NCI-H510A treated with DMSO at 0.1 percent for 48 hours (cell line): Measurements from ENCODE around the gene TBC1D8.

Source experiments
- DNase-seq: peaks from one replicate; lab custom pipeline; 2025; lab: John Stamatoyannopoulos, UW

Gene TBC1D8

DNA sequence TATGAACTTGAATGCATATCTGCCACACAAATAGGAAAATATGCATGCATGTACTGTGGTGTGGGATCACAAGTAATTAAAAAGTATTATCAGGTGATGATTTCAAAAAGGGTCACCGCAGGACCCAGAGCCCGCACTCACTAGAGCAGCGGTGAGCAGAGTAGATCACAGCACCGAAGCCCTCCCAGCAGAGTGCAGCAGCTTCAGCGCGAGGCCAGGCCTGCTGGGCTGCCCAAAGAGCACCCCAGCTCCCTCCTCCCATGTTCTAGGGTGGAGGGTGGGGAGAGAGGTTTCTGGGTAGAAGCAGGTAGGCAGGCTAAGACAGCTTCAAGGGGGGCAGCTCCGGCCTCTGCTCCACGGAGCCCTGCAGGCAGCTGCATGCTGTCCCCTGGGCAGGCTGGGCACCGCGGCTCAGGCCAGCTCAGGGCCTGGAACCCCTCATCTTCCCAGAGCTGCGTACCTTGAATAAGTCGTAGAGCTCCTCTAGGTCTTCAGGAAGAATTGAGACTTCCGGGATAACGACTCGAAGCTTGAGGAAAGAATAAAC is 124.2 kb downstream of the TBC1D8 start:
- no peak for DNase-seq

DNA sequence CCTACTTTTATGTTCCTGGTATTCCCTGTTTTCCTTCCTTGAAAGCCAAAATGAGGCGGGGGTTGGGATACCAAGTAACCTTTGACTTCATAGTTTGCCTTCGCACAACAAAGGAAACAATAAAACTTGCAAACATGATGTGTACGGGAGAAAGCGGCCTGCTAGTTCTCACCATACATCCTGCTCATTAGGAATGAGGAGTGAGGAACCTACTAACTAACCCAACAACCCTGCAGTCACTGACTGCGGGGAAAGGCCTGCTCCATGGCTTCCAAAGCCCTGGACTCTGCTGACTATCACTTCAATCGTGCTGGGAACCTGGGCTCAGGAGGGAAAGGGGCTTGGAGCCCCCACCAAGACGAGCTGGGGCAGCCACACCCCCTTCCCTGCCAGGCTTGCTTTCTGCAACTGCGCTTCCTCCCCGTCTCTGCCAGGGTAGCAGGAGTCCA is 124.9 kb downstream of the TBC1D8 start:
- DNase-seq, result no peak

DNA sequence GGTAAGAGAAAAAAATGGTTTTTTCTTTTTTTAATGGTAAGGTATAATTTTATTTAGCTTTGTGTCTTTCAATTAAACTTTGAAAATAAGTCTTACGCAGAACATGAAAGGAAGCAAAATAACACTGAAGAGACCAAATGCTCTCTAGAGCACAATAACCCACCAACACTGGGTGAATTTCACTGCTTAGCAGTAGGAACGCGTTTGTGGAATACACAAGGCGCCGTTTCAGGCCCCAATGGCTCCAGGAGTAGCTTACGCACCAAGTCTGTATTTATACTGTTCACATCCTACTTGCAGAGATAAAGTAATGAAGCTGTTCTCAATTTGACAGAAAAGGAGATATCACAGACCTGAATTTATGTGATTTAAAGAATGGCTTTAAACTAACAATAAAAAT is 125.6 kb downstream of the TBC1D8 start:
- DNase-seq, result no peak

DNA sequence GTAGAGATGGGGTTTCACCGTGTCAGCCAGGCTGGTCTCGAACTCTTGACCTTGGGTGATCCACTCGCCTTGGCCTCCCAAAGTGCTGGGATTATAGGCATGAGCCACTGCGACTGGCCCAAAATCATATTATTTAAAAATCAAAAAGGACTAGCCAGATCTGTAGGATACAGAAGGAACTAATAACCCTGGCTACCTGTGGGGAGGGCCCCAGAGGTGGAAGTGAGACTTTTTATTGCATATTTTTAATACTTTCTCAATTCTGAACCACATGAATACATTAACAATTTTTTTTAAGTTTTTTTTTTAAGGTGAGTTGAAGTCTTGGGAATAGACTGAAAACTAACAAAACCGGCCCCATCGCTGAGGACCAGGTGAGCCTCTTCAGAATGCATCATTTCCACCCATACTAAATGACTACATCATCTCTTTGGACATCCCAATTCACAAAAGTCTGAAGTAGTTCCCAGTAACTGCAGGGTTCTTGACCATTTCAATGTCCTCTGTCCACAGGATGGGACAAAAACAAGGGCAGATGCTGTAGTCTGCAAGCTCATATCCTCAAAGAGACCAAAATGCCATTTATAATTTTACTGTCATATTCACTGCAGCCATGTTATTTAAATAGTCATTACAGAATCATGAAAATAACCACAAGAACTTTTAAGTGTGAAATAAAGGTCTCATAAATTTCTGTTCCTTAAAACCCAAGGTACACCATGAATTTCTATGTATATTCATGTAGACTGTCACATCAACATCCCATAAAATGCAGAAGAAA is 127.7 kb downstream of the TBC1D8 start:
- no peak for DNase-seq

DNA sequence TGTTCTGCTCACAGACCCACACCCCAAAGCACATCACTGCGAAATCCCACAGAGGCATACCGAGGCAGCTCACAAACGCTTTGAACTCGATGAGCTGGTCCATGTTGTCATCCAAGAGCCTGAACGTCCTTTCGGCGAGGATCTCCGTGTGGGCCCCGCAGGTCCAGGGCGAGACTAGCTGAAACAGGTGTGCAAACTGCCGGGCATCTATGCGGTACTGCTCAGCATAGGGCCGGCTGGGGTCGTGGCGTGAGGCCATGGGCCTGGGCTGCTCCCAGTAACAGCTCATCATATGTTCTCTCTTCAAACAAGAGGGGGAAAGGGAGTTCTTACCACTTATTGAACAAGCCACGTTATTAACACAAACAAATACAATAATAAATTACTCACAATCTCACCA is 129.0 kb downstream of the TBC1D8 start:
- no peak for DNase-seq

DNA sequence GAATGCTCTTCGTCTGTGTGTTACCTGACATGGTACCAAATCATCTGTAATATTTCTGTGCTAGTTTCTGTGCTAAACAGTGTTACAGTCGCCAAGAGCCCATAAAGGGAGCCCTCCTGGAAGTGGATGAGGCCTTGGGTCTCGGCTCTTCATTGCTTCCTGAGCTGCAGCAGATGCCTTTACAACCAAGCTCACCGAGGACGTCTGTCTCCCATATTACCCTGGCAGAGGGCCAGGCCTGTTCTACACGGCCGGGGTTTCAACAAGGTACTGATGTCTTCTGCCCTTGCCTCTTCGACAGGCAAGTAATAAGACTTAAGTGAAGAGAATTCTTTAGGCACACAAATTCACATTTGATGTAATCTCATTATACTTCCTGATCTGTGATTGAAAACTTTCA is 132.2 kb downstream of the TBC1D8 start:
- no peak for DNase-seq

DNA sequence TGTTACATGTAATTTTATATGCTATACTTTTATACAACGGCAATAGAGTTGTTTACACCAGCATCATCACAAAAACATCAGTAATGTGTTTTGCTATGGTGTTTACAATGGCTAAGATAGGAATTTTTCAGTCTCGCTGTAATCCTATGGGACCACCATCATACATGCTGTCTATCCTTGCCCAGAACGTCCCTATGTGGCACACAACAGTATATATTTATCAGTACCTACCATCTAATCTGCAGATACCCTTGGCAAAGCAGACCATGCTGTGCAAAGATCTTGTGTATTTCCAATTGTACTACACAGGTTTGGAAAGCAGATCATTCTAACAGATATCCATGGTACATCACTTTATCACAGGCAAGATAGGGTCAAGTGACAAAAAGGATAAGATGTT is 133.8 kb downstream of the TBC1D8 start:
- no peak for DNase-seq

DNA sequence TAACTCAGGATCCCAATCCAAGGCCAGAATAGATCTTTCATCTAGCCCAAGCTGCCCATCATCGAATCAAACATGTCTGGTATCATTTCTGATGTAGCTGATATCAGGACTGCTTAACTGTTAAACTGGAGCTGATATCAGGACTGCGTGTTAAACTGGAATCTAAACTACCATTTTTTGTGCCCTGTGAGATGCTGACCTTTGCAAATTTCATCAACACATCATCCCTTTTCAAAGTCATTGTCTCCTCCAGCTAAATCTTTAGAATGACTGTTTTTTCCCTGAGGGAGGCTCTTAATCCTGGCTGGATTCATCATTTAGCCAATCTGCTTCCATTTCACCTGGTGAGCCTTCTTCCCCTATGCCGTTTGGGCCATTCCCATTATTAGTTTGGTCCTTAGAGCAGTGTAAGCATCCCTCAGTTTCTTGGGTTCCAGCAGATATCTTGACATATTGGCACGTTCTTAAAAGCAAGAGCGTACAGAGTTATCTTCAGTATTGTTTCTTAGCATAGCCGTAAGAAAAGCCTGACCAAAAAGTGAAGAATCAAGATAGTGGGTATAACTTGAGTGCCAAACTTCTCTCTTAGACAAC is 136.8 kb downstream of the TBC1D8 start:
- DNase-seq, result no peak

DNA sequence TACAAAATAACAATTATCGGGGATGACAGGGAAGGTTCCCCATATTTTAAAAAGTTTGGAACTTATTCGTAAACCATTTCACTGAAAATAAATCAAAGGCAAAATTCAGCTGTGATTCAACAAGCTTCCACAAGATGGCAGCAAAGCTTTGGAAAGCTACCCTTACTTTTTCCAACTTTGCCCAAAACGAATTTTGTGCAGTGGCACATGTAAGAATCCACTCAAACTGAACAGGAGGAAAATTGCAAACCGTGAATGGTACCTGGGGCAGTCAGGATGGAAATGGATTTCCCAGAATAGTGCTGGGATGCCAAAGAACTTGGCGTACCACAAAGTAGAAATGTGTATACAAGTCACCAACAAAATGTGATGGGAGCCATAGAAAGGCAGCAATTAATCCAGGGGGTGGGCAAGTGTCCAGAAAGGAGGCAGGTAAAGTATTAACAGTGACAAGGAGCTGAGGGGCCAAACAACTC is 138.4 kb downstream of the TBC1D8 start:
- peak; percentile 45 for DNase-seq

DNA sequence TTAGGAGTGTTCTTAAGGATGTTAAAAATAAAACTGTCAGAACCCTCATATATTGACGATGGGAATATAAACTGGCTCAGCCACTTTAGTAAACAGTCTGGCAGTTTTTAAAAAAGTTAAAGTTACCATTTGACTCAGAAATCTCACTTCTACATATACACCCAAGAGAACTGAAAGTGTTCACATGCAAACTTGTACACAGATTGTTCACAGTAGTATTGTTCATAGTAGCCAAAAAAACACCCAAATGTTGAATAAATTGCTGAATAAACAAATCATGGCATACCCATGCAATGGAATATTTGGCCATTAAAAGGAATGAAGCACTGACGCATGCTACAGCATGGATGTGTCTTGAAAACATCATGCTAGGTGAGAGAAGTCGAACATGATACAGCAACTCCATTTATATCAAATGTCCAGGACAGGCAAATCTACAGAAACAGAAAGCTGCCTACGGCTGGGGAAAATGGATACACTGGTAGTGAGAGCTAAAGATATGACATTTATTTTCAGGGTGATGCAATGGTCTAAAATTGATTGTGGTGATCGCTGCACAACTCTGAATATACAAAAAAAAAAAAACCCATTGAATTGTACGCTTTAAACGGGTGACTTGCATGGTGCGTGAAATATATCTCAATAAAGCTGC is 139.0 kb downstream of the TBC1D8 start:
- DNase-seq, result no peak

DNA sequence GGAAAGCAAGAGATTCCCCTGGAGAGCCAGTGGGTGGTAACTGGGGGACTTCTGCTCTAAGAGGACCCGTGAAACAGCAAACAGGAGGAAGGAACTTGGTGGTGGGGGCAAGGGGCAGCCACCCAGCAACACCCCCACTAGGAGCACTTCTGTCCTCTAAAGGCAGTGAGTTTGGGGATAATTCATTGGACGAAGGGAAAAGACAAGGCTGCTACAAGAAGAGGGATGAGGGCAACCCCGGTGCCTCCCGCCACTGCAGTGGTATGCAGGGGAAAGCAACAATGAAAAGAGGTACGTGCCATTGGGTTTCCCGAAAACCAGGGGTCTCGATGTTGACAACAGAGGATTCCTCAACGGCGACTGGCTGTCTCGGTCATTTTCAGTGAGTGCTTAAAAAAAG is 140.0 kb downstream of the TBC1D8 start:
- no peak for DNase-seq

DNA sequence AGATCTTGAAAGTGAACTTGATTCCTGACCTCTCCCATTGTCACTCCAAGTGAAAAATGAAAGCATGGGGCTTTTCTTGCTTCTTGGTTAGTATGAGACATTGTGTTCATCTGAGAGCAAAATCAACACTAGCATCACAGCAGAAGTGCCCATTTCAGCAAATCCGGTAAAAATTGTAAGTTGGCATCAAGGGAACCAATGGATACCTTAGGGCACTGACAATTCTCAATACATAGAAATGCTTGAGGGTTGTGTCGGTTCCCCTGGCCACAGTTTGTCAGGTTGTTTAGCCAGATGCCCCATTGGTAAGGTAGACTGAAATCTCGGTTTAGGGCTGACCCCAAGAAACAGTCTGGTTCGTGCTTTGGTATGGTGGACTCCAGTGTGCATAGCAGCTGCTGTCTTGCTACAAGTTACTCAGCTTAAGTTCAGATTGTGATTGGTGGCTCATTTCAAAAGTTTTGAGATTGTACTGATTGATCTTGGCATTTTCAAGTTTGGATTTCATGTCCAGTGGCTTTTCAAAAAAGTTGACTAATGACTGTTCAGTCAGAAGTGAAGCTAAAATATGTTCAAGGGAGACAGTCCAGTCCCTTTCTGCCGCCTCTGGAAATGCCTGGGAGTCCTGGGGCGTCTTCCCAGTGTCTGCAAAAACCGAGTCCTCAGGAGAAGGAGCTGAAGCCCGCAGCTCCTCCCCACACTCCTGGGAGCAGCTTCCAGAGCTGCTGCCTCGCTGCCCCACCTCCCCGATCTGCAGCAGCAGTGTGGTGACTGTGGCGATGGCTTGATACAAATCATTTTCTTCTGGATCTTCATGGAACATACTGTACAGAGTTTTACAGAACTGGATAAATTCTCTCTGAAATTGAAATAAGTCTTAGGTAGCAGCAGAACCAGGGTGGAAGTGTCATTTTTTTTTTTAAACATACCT is 143.5 kb downstream of the TBC1D8 start:
- DNase-seq, result no peak

DNA sequence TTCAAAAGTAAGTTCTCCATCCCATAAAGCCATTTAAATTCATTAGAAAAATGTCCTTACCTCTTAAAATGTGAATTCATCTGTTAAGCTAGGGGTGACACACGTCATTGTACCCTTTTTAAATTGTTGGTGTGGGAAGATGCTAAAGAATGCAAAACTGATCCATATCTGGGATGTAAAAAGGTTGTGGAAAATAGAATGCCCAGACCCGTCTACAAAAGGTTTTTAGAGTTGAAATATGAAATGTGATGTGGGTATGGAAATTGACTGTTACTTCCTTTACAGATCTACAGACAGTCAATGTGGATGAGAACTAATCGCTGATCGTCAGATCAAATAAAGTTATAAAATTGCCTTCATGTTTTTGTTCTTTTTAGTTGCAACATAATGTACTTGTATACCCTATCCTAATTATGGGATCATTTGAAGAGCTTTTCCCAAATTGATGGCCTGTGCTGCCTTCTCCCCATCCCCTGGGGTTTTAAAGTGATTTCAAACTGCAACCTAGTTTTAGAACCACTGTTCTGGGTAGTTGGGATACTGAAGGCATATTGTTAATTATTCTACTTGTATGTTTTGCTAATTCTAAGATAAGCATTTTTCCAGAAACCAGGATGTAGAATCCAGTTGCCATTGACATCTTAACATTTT is 145.0 kb downstream of the TBC1D8 start:
- no peak for DNase-seq

DNA sequence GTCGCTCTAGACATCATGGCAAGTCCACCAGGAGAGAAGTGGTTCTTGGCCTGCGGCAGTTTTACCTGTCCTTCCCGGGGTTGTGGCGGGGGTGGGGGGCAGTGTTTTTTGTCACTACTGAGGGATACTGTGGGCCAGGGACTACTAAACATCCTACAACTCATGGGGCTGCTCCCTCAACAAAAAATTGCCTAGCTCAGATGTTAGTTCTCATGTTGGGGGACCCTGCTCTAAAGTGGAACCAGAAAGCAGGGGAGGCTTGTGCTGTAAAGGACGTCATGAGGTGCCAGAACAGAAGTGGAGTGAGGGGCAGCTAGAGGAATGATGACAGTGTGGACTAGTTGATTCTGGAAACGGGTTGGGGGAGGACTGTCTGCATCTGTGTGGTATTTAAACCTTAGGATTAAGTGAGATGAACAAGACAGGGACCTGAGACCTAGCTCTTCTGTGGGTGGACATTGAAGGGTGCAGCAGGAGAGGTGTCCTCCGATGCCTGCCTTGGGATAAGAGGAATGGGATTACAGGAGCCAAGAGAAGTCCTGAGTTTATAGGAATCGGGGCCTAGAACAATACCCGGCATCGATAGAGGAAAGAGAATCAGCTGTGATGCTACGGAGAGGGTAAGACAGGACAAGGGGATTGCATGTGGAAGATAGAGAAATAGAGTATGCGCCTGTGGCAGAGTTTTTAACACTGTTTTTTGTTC is 146.4 kb downstream of the TBC1D8 start:
- no peak for DNase-seq

DNA sequence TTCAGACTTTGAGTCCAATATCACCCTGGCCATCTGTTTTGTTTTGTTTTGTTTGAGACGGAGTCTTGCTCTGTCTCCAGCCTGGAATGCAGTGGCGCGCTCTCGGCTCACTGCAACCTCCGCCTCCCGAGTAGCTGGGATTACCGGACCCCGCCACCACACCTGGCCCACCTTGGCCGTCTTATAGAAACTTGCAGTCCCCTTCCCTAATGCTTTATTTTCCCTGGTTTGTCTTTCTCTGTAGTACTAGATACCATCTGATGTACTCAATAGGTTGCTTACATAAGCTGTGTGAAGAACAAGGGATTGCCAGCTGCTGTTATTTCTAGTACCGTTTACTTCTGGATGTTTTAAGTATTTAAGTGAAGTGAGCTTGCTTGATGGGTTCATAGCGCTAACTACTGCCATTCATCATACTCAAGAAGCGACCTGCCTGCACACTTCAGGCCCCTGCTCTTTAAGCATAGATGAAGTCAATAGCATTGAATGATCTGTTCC is 147.9 kb downstream of the TBC1D8 start:
- peak; percentile 8 for DNase-seq

DNA sequence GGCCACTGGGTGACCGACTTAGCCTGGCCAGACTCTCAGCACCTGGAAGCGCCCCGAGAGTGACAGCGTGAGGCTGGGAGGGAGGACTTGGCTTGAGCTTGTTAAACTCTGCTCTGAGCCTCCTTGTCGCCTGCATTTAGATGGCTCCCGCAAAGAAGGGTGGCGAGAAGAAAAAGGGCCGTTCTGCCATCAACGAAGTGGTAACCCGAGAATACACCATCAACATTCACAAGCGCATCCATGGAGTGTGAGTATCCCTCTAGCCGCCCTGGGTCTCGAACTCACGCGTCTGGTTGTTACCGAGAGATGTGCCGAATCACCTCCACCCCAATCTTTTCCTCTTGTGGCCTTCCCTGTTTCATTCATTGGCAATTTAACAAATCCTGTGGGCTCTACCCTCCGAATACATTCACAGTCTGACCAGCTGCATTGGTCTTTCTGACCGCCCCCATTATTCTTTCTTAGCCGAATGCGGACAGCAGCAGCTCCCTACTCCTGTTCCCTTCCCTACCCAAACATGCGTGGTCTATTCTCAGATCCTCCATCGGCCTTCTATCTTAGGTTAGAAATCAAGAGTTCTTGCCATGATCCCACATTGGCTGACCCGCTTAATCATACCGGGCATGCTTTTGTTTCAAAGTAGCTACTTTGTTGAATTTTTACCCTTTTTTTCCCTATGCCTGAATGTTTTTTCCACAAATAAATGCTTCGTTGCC is 148.5 kb downstream of the TBC1D8 start:
- DNase-seq, result no peak

DNA sequence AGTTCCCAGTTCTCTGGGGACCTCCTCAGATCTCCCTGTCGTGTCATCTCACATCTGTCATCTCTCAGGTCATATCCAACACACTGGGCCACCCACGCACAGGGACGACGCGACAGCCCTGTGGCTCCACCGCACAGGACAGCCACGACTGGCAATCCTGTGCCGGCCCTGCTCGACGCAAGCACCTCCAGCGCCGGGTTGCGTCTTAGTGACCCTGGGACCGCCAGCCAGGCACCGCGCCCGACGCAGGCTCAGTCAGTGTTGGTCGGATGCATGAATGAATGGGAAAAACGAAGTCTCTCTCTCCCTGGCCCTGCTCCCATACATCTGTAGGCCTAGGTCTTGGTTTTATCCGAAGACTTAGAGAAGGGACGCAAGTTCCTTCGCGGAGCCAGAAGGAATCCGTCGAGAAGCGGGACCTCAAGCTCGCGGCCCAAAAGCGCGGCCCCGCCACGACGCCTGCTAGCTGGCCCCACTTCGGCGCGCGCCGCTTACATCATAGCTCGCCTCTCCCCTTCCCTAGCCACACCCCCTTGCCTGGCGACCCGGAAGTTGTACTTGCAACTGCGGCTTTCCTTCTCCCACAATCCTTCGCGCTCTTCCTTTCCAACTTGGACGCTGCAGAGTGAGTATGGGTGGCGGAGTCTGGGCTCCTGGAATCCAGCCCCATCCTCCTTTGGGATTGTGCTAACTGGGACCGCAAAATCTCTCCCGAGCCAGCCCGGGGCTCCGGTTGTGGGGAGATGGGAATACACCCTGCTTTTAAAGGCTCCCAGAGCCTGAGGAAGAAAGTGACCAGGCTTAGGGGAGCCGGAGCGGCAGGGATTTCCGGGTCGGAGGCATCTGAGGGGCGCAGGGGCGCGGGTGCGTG is 149.3 kb downstream of the TBC1D8 start, which contains the start of gene RPL31:
TSS of gene RPL31 (plus strand) at position 599 of the 871 bp plus-strand sequence. CDS start 413 bp downstream, outside the sequence.
- peak; percentile 96 for DNase-seq

DNA sequence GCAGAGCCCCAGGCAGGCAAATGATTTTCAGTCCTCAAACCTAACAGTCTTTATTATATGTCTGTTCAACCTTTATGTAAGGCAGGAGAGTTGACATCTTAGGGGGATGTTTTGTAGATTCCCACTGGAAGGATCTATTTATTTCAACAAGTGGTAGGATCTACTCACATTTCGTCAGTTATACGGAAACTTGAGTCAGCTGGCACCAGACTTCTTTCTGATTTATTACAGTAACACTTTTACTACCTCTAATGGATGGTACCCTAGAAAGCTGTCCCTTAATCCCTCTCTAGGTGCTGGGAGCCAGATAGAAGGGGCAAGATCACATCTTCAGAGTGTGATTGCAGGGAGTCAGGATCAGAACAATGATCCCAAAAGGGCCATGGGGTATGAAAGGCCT is 151.2 kb downstream of the TBC1D8 start:
- no peak for DNase-seq

DNA sequence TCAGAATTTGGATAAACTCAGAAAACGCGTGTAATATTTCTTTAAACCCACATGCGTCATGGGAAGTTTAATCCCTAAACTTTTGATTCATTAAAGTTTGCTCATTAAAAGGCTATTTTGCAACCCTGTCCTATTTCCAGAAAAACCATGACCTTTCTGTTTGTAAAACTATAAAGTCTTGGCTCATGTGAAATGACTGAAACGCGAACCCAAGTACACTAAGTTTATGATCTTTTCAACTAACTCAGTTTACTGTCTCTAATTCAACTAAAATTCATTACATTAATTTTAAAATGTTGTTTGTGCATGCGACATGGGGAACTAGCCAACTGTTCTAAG is 153.0 kb downstream of the TBC1D8 start:
- no peak for DNase-seq
